ENCODE results near the gene TBC1D2B.

GRCh38 chr15:78041946-78042345 is 35.6 kb downstream of the TBC1D2B start:
- no peak for TF ChIP-seq CTCF (IDR thresholded peaks at IDR 0.05; ENCODE audit: insufficient read depth, low read length)
- TF ChIP-seq POLR2AphosphoS5 (IDR thresholded peaks at IDR 0.05; ENCODE audit: low read depth) = no peak

Data from HL-60 (cell line).